Endothelial cell of umbilical vein (primary cell): ENCODE results near the gene BICRA. TPM values are rescaled to one million over a fixed set of nuclear protein-coding genes. Genes with fewer than 3 reads are reported as not detected.

Experiments
- BruUV-seq: library from RNA; stranded (reverse); fragments of 400-500 nt; replicated peaks from 2 replicates; lab custom pipeline; 2021; lab: Mats Ljungman, UMichigan
- CTCF ChIA-PET: fragments of 300-600, 350-600 bp; sonication (Branson Sonifier 250); formaldehyde crosslinking; loops from one replicate; lab custom pipeline; 2021; ENCODE audit warnings: antibody characterized with exemption, inconsistent platforms; lab: Charles Lee
- POLR2A ChIA-PET: fragments of 300-600, 350-600 bp; sonication (Branson Sonifier 250); formaldehyde crosslinking; loops from one replicate; lab custom pipeline; 2021; ENCODE audit warnings: antibody characterized with exemption, inconsistent platforms; lab: Charles Lee
- DNase-seq: peaks from one replicate; pipeline ENCODE4 v3.0.0-alpha.2; 2011; ENCODE audit warnings: low read depth, low spot score
- FAIRE-seq: peaks from 2 replicates; lab custom pipeline; 2011; peaks lifted over from hg19 to GRCh38; lab: Jason Lieb, UNC
- H2AFZ ChIP-seq: 2 replicates; pipeline ENCODE4 v1.6.0; 2012; ENCODE audit warnings: low read depth, low read length, control low read depth, inconsistent platforms
- H3K27ac ChIP-seq: 2 replicates; pipeline ENCODE4 v1.5.1; 2011; ENCODE audit warnings: low read depth, mild to moderate bottlenecking, control low read depth, low read length, moderate library complexity; ENCODE audit not compliant: insufficient read depth
- H3K27me3 ChIP-seq, 2 experiments: 2 replicates each; pipeline versions ENCODE4 v1.6.0 to v1.6.1; 2011; ENCODE audit warnings: low read length in 2 of 2, mixed read lengths in 1 of 2; ENCODE audit not compliant: control insufficient read depth in 2 of 2, insufficient read depth in 2 of 2
- H3K36me3 ChIP-seq, 2 experiments: 2 replicates in 1 of 2; 3 replicates in 1 of 2; pipeline ENCODE4 v1.5.1; 2011; ENCODE audit warnings: low read length in 2 of 2, mild to moderate bottlenecking in 1 of 2, moderate library complexity in 1 of 2; ENCODE audit not compliant: control insufficient read depth in 2 of 2, insufficient read depth in 2 of 2; ENCODE audit errors: extremely low read depth in 1 of 2
- H3K4me1 ChIP-seq: 3 replicates; pipeline ENCODE4 v1.5.1; 2011; ENCODE audit warnings: mild to moderate bottlenecking, low read length; ENCODE audit not compliant: control insufficient read depth, insufficient read depth; ENCODE audit errors: extremely low read depth
- H3K4me2 ChIP-seq: 2 replicates; pipeline ENCODE4 v1.6.1; 2011; ENCODE audit warnings: low read length, control low read depth, mixed read lengths; ENCODE audit not compliant: insufficient read depth
- H3K4me3 ChIP-seq, 3 experiments: fragments of 200-600 bp in 1 of 3; sonication (generic), shearing (Covaris generic) in 1 of 3; replicated peaks in 1 of 3; 2 replicates each; pipeline ENCODE4 v1.5.1; 2011 to 2016; ENCODE audit warnings: control low read depth in 3 of 3, low read length in 3 of 3, mild to moderate bottlenecking in 2 of 3, inconsistent platforms in 1 of 3, low read depth in 1 of 3, moderate library complexity in 1 of 3; ENCODE audit not compliant: insufficient read depth in 1 of 3
- H3K79me2 ChIP-seq: 2 replicates; pipeline ENCODE4 v1.6.0; 2012; ENCODE audit warnings: low read length, inconsistent platforms; ENCODE audit not compliant: control insufficient read depth, insufficient read depth
- H3K9ac ChIP-seq: replicated peaks from 2 replicates; pipeline ENCODE3; 2011; ENCODE audit warnings: low read length, control low read depth; ENCODE audit not compliant: insufficient read depth; ENCODE audit errors: extremely low read depth
- H3K9me1 ChIP-seq: replicated peaks from 3 replicates; pipeline ENCODE4 v1.6.0; 2011; ENCODE audit warnings: mild to moderate bottlenecking, low read length; ENCODE audit not compliant: control insufficient read depth, insufficient read depth; ENCODE audit errors: extremely low read depth
- H3K9me3 ChIP-seq: replicated peaks from 2 replicates; pipeline ENCODE4 v1.5.1; 2012; ENCODE audit warnings: low read length, inconsistent platforms; ENCODE audit not compliant: control insufficient read depth, insufficient read depth
- H4K20me1 ChIP-seq: replicated peaks from 2 replicates; pipeline ENCODE3; 2011; ENCODE audit warnings: mild to moderate bottlenecking, low read length; ENCODE audit not compliant: control insufficient read depth, insufficient read depth; ENCODE audit errors: extremely low read depth
- EZH2 ChIP-seq: IDR thresholded peaks from 2 replicates; pipeline ENCODE4 v1.6.1; 2012; ENCODE audit warnings: borderline replicate concordance, low read depth, mild to moderate bottlenecking, moderate library complexity, low read length, inconsistent platforms; ENCODE audit not compliant: severe bottlenecking
- FOS ChIP-seq: IDR thresholded peaks from 2 replicates; pipeline ENCODE4 v1.6.1; 2011; ENCODE audit warnings: mild to moderate bottlenecking, low read length, moderate library complexity, borderline replicate concordance; ENCODE audit not compliant: insufficient read depth
- GATA2 ChIP-seq: IDR thresholded peaks from 2 replicates; pipeline ENCODE4 v1.7.0; 2011; ENCODE audit warnings: low read depth, mild to moderate bottlenecking, moderate library complexity, mixed read lengths, low read length; ENCODE audit not compliant: insufficient read length, insufficient read depth
- JUN ChIP-seq: IDR thresholded peaks from 2 replicates; pipeline ENCODE4 v1.6.1; 2011; ENCODE audit warnings: borderline replicate concordance, low read depth; ENCODE audit not compliant: insufficient read length, insufficient read depth
- POLR2A ChIP-seq: IDR thresholded peaks from 2 replicates; pipeline ENCODE4 v1.6.1; 2012; ENCODE audit warnings: low read depth, mild to moderate bottlenecking, control low read depth, low read length
- POLR2AphosphoS5 ChIP-seq: IDR thresholded peaks from 2 replicates; pipeline ENCODE4 v1.6.1; 2012; ENCODE audit warnings: low read depth, mild to moderate bottlenecking, control low read depth, low read length, moderate library complexity; ENCODE audit not compliant: insufficient read depth
- dilution Hi-C: fragments of 300-500 bp; cut with MboI; formaldehyde crosslinking; loops from one replicate; pipeline ENCODE4 v1.15.0; 2019; ENCODE audit warnings: low sequenced_read_pairs; ENCODE audit not compliant: extremely low pct_ligation_motif_present
- intact Hi-C: fragments of 100-400 bp; cut with micrococcal nuclease; formaldehyde crosslinking; loops from one replicate; pipeline ENCODE4 v1.10.0; 2022
- polyA plus RNA-seq, 4 experiments: library from polyadenylated mRNA; depleted of rRNA in 3 of 4; stranded (reverse) in 3 of 4; unstranded in 1 of 4; fragments of >200 nt; gene quantifications; 2 replicates each; pipeline versions ENCODE4 v1.2.1 to v1.2.3, GENCODE V29; 2011 to 2012; ENCODE audit warnings: missing spikeins in 1 of 4
- total RNA-seq: library from RNA; stranded (reverse); gene quantifications from 2 replicates; pipeline ENCODE4 v1.2.3, GENCODE V29; 2021
- TF ChIP-seq, protein P1 (sequence below): IDR thresholded peaks from 2 replicates; pipeline ENCODE4 v1.6.1; 2011; ENCODE audit not compliant: insufficient read depth, insufficient read length
- TF ChIP-seq, protein P2 (sequence below), 2 donors: IDR thresholded peaks; 1 replicate in 1 of 2; 2 replicates in 1 of 2; pipeline ENCODE4 v1.5.1; 2011; ENCODE audit warnings: low read length in 2 of 2, mild to moderate bottlenecking in 2 of 2, moderate library complexity in 2 of 2, control low read depth in 1 of 2, inconsistent platforms in 1 of 2, low read depth in 1 of 2; ENCODE audit not compliant: insufficient read depth in 1 of 2; ENCODE audit errors: extremely low read depth in 1 of 2

The BICRA gene
- total and polyA plus RNA-seq, 2 donors (not counting 3 experiments of a cell fraction or from before 2014, with no cell fraction given) = 3.8 to 20.5 TPM

DNA sequence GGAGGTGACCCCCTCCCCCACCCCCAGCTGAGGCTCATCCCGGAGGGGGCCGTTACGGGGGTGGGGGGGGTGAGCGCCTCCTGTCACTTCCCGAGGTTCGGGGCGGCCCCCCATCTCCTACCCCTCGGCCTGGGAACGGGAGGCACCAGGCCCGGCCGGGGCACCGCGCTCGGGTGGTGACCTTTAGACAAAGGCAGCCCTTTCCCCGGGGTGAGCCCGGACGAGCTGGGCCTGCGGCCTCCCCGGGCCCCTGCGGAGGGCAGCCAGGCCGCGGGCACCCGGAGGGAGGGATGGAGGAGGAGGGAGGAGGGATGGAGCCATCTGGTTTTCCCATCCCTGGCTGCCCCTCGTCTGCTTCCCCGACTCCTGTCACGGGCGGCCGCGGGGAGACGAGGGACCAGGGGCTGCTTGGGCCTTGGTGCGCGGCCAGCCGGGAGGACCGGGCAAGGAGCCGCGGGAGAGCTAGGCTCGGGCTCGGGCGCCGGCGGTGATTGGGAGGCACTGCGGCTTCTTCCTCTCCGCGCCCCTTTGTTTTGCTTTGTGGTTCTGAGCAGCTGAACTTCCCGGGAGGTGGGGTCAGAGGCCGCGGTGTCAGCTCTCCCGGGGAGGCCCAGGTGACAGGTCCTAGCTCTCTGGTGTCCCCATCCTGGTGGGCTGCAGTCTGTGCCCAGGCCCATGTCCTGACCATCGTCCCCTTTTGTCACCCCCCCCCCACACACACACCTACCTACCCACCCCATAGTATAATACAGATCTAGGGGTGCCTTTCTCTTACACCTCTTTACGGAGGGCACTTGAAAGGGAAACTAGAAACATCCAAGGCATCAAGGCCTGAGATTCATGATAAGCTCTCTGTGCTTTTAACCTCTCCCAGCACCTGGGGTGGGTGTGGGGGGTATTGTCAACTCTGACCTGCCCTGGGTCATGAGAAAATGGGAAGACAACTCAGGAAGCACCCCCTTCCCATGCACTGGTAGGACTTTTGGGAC is 1.3 kb downstream of the BICRA start:
- POLR2A ChIA-PET = interaction anchor here (1.2 to 1.6 kb wide), 2 partner anchors 10 to 11 kb away, joined by 3 to 7 read pairs; no protein-coding TSS in a partner anchor

More for the DNA sequence above, 1.3 kb downstream of the BICRA start:
- Histone ChIP-seq H3K27ac (peak overlapping the region; percentile 43), H3K4me1 (peaks cover 31% of the 10 kb centered on the region), H4K20me1 (no peaks in the 10 kb centered on the region), H3K79me2 (peaks cover 64% of the 10 kb centered on the region), H3K4me3 (peak overlapping the region; percentile 72 to 95 (median 89)), H3K4me2 (peak overlapping the region; percentile 70), H3K9me3 (no peaks in the 10 kb centered on the region), H2AFZ (no peak overlapping the region), H3K9ac (peak overlapping the region; percentile 97), H3K36me3 (no peaks in the 10 kb centered on the region), H3K27me3 (no peaks in the 10 kb centered on the region), H3K9me1 (no peaks in the 10 kb centered on the region)
- intact Hi-C loops = loop anchor here (5.0 kb wide), 2 partner anchors 173 to 263 kb away; partner anchors contain the start of gene DHX34
- no peak for FAIRE-seq
- no TSS peak for BruUV-seq
- CTCF ChIA-PET = interaction anchor here (0.6 to 2.2 kb wide), 12 partner anchors 10 to 219 kb away, joined by 3 to 18 read pairs (median 6); partner anchors contain the start of gene NAPA
- dilution Hi-C loops = no loop called here
- TF ChIP-seq POLR2AphosphoS5 (no peak), EZH2 (no peak), JUN (no peak), GATA2 (no peak), FOS (no peak), POLR2A (no peak)
- TF ChIP-seq, protein P1, sequence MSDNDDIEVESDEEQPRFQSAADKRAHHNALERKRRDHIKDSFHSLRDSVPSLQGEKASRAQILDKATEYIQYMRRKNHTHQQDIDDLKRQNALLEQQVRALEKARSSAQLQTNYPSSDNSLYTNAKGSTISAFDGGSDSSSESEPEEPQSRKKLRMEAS = no peak
- TF ChIP-seq, protein P2, sequence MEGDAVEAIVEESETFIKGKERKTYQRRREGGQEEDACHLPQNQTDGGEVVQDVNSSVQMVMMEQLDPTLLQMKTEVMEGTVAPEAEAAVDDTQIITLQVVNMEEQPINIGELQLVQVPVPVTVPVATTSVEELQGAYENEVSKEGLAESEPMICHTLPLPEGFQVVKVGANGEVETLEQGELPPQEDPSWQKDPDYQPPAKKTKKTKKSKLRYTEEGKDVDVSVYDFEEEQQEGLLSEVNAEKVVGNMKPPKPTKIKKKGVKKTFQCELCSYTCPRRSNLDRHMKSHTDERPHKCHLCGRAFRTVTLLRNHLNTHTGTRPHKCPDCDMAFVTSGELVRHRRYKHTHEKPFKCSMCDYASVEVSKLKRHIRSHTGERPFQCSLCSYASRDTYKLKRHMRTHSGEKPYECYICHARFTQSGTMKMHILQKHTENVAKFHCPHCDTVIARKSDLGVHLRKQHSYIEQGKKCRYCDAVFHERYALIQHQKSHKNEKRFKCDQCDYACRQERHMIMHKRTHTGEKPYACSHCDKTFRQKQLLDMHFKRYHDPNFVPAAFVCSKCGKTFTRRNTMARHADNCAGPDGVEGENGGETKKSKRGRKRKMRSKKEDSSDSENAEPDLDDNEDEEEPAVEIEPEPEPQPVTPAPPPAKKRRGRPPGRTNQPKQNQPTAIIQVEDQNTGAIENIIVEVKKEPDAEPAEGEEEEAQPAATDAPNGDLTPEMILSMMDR (IDR thresholded peaks at IDR 0.05; ENCODE audit: extremely low read depth in 1 of 2, insufficient read depth in 1 of 2, low read depth in 1 of 2, low read length in 2 of 2) = no peak
- peak; percentile 25 for DNase-seq
